K562 (cell line): ENCODE measurements around the gene IRAK3. TPM values are rescaled to one million over a fixed set of nuclear protein-coding genes. Genes with fewer than 3 reads are reported as not detected.

Source experiments
- ATAC-seq: fragments of 200-7000 bp; cut with Tn5 transposase; 3 replicates; pipeline ENCODE4 v1.9.1; 2020; ENCODE audit warnings: moderate library complexity
- BruUV-seq: library from RNA; stranded (reverse); fragments of 400-500 nt; replicated peaks from 2 replicates; lab custom pipeline; 2021; lab: Mats Ljungman, UMichigan
- CTCF ChIA-PET: fragments of 300-600 bp; formaldehyde crosslinking; extraction: SDS; loops from one replicate; lab custom pipeline; 2021; ENCODE audit warnings: low intra/inter-chr PET ratio; lab: Yijun Ruan, JAX
- POLR2A ChIA-PET: fragments of 300-600, 350-650 bp; sonication (Branson Sonifier 250); formaldehyde crosslinking; extraction: SDS; loops from one replicate; lab custom pipeline; 2021; ENCODE audit warnings: antibody characterized with exemption, inconsistent platforms; lab: Yijun Ruan, JAX
- DNase-seq, 4 experiments: peaks; one replicate each; pipeline versions ENCODE4 v3.0.0 to v3.0.0-alpha.2; 2011 to 2018; ENCODE audit warnings: low spot score in 3 of 4, mixed read lengths in 3 of 4; ENCODE audit errors: extremely low read depth in 1 of 4
- FAIRE-seq: peaks from 2 replicates; lab custom pipeline; 2011; peaks lifted over from hg19 to GRCh38; lab: Jason Lieb, UNC
- H2AFZ ChIP-seq: 2 replicates; pipeline ENCODE4 v1.6.0; 2011; ENCODE audit warnings: low read depth, low read length, control low read depth, inconsistent platforms
- H3K27ac ChIP-seq: fragments of 200-600 bp; 3 replicates; pipeline ENCODE4 v1.8.0; 2011; ENCODE audit warnings: low read depth, mild to moderate bottlenecking, control low read depth, inconsistent platforms, low read length, moderate library complexity, mixed read lengths; ENCODE audit errors: extremely low read depth
- H3K27me3 ChIP-seq, 2 experiments: fragments of 300-600 bp in 1 of 2; 2 replicates in 1 of 2; 3 replicates in 1 of 2; pipeline versions ENCODE4 v1.6.0 to v1.8.0; 2011; ENCODE audit warnings: inconsistent platforms in 2 of 2, low read length in 2 of 2, mild to moderate bottlenecking in 1 of 2, mixed read lengths in 1 of 2, moderate library complexity in 1 of 2; ENCODE audit not compliant: control insufficient read depth in 2 of 2, insufficient read depth in 2 of 2
- H3K36me3 ChIP-seq: fragments of 300-600 bp; 3 replicates; pipeline ENCODE4 v1.8.0; 2011; ENCODE audit warnings: mild to moderate bottlenecking, low read length, inconsistent platforms; ENCODE audit not compliant: control insufficient read depth, insufficient read depth
- H3K4me1 ChIP-seq, 2 experiments: fragments of 200-600 bp in 1 of 2; replicated peaks in 1 of 2; 2 replicates in 1 of 2; 3 replicates in 1 of 2; pipeline versions ENCODE4 v1.5.1 to v1.8.0; 2011; ENCODE audit warnings: inconsistent platforms in 2 of 2, low read length in 2 of 2, mild to moderate bottlenecking in 1 of 2, mixed read lengths in 1 of 2, moderate library complexity in 1 of 2; ENCODE audit not compliant: control insufficient read depth in 2 of 2, insufficient read depth in 2 of 2
- H3K4me2 ChIP-seq: 2 replicates; pipeline ENCODE4 v1.6.1; 2011; ENCODE audit warnings: low read length, control low read depth, inconsistent platforms, mixed read lengths; ENCODE audit not compliant: insufficient read depth
- H3K4me3 ChIP-seq: fragments of 200-600 bp; sonication (generic), shearing (Covaris generic); 2 replicates; pipeline ENCODE4 v1.5.1; 2016; ENCODE audit warnings: control low read depth, inconsistent platforms
- H3K79me2 ChIP-seq: fragments of 200-600 bp; 3 replicates; pipeline ENCODE4 v1.8.0; 2011; ENCODE audit warnings: low read length, inconsistent platforms; ENCODE audit not compliant: control insufficient read depth, insufficient read depth
- H3K9ac ChIP-seq, 2 experiments: 2 replicates each; pipeline versions ENCODE4 v1.6.0 to v1.6.1; 2011; ENCODE audit warnings: low read depth in 2 of 2, low read length in 2 of 2, control low read depth in 1 of 2, inconsistent platforms in 1 of 2, mild to moderate bottlenecking in 1 of 2, mixed read lengths in 1 of 2; ENCODE audit not compliant: insufficient read depth in 1 of 2
- H3K9me1 ChIP-seq: one replicate; pipeline ENCODE4 v1.6.0; 2011; ENCODE audit warnings: inconsistent platforms, mild to moderate bottlenecking, low read length, moderate library complexity; ENCODE audit not compliant: control insufficient read depth, insufficient read depth
- H3K9me3 ChIP-seq: replicated peaks from 2 replicates; pipeline ENCODE4 v1.5.1; 2011; ENCODE audit warnings: low read depth, low read length, inconsistent platforms; ENCODE audit not compliant: control insufficient read depth, insufficient read depth
- H4K20me1 ChIP-seq: replicated peaks from 2 replicates; pipeline ENCODE4 v1.6.1; 2011; ENCODE audit warnings: low read length, inconsistent platforms, mixed read lengths; ENCODE audit not compliant: control insufficient read depth, insufficient read depth
- CEBPG ChIP-seq, 3 experiments: fragments of 200-800 bp in 1 of 3; sonication (Bioruptor generic) in 1 of 3; sonication (generic) in 1 of 3; formaldehyde crosslinking in 1 of 3; IDR thresholded peaks in 2 of 3; conservative IDR thresholded peaks in 1 of 3; 2 replicates each; pipeline versions ENCODE4 v1.6.1 to v1.8.0; 2016 to 2022; ENCODE audit warnings: missing compliant biosample characterization in 2 of 3, missing genetic modification characterization in 2 of 3, mild to moderate bottlenecking in 1 of 3, missing genetic modification reagents in 1 of 3
- CHD4 ChIP-seq: fragments of 200-600 bp; sonication (generic); IDR thresholded peaks from 3 replicates; pipeline ENCODE4 v1.6.1; 2012; ENCODE audit warnings: low read depth, mild to moderate bottlenecking, mixed read lengths, low read length, inconsistent platforms; ENCODE audit not compliant: insufficient read depth, insufficient replicate concordance, poor library complexity, severe bottlenecking
- IRF1 ChIP-seq: sonication (generic); formaldehyde crosslinking; IDR thresholded peaks from 2 replicates; pipeline ENCODE4 v1.8.0; 2022; ENCODE audit warnings: missing genetic modification reagents, mild to moderate bottlenecking, borderline replicate concordance
- MCM3 ChIP-seq: fragments of 450-650 bp; IDR thresholded peaks from 2 replicates; pipeline ENCODE4 v1.6.1; 2016
- MLLT1 ChIP-seq, 2 experiments: fragments of 450-650 bp; IDR thresholded peaks; 2 replicates each; pipeline ENCODE4 v1.6.1; 2016
- MNT ChIP-seq, 2 experiments: fragments of 450-650 bp; conservative IDR thresholded peaks; 2 replicates each; pipeline ENCODE4 v1.6.1; 2017; ENCODE audit warnings: mild to moderate bottlenecking in 2 of 2, moderate library complexity in 2 of 2
- SREBF1 ChIP-seq: fragments of 150-350 bp; IDR thresholded peaks from 2 replicates; pipeline ENCODE4 v1.6.1; 2014; ENCODE audit warnings: antibody characterized with exemption, low read depth, low read length, borderline replicate concordance
- TFE3 ChIP-seq: fragments of 450-650 bp; formaldehyde crosslinking; IDR thresholded peaks from 2 replicates; pipeline ENCODE4 v1.4.0; 2020; ENCODE audit warnings: mild to moderate bottlenecking, mixed read lengths
- ZNF280A ChIP-seq: fragments of 450-650 bp; IDR thresholded peaks from 2 replicates; pipeline ENCODE4 v1.6.1; 2018; ENCODE audit warnings: mild to moderate bottlenecking, low read depth; ENCODE audit not compliant: partially characterized antibody
- ZNF740 ChIP-seq, 3 experiments: fragments of 200-800 bp in 1 of 3; sonication (Bioruptor generic) in 1 of 3; sonication (generic) in 1 of 3; formaldehyde crosslinking in 1 of 3; IDR thresholded peaks; 2 replicates each; pipeline versions ENCODE4 v1.6.1 to v1.8.0; 2016 to 2022; ENCODE audit warnings: mild to moderate bottlenecking in 2 of 3, missing compliant biosample characterization in 2 of 3, missing genetic modification characterization in 2 of 3, missing genetic modification reagents in 1 of 3
- ZSCAN32 ChIP-seq: fragments of 450-650 bp; formaldehyde crosslinking; IDR thresholded peaks from 2 replicates; pipeline ENCODE4 v1.4.0; 2020; ENCODE audit warnings: mild to moderate bottlenecking, moderate library complexity
- WGBS: fragments of 100-300 bp; shearing (Covaris generic); methylation state at CpG from one replicate; pipeline ENCODE4 v1.1.6; 2016; ENCODE audit warnings: low coverage, mixed read lengths; ENCODE audit not compliant: insufficient coverage; ENCODE audit errors: missing lambda C conversion rate; 5-methylcytosine and 5-hydroxymethylcytosine counted together
- in situ Hi-C: fragments of 300-500 bp; cut with MboI; formaldehyde crosslinking; loops from 4 replicates; pipeline ENCODE4 v1.15.0; 2018; ENCODE audit warnings: inconsistent platforms, mixed read lengths
- intact Hi-C: fragments of 100-400 bp; cut with micrococcal nuclease; formaldehyde crosslinking; loops from 2 replicates; pipeline ENCODE4 v1.14.2; 2022
- polyA plus RNA-seq, 8 experiments: library from polyadenylated mRNA; depleted of rRNA in 4 of 8; stranded (reverse) in 5 of 8; unstranded in 3 of 8; fragments of >200 nt; fragmentation: Nextera tagmentation in 2 of 8; fragmentation: Illumina TruSeq in 1 of 8; extraction: Ambion mirVana in 2 of 8; extraction: Trizol in 1 of 8; gene quantifications; 2 replicates each; pipeline versions ENCODE4 v1.2.1 to v1.2.3, GENCODE V29; 2011 to 2014; ENCODE audit warnings: inconsistent platforms in 1 of 8, missing spikeins in 1 of 8
- total RNA-seq, 7 experiments: library from RNA; depleted of rRNA in 6 of 7; stranded (reverse); fragments of >200 nt in 6 of 7; fragmentation: Illumina TruSeq in 2 of 7; extraction: Trizol in 2 of 7; gene quantifications; 2 replicates each; pipeline versions ENCODE4 v1.2.1 to v1.2.3, GENCODE V29; 2011 to 2021; ENCODE audit warnings: low replicate concordance in 1 of 7

The IRAK3 gene
- total and polyA plus RNA-seq, 9 of the 15 experiments (the other 6 are each of a cell fraction or from before 2014, with no cell fraction given): 0.06 to 0.09 (median 0.07) TPM; not detected in 6

DNA sequence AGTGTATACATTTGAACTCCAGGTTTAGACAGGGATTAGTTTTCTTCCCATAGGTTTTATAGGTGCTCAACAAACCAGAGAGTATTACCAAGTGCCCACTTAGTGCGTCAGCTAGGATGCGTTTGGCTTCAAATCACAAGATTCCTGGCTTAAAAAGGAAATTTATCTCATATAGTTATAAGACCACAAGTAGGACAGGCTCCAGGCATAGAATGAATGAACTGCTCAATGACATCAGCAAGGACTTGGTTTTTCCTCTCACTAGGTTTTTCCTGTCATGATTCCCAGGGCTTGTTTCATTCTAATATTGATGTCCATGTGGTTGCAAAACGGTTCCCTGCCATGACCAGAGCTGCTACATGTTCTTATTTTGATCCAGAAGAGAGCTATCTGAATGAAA lies 6.1 kb upstream of the IRAK3 start:
- no peak for DNase-seq
- no peaks in the 10 kb centered on the region for H3K9me3 ChIP-seq
- no peak overlapping the region for H3K27ac ChIP-seq
- no peak overlapping the region for H3K4me3 ChIP-seq
- H3K4me1 ChIP-seq: no peaks in the 10 kb centered on the region
- no peak for ATAC-seq
- peaks cover 3 to 5% of the 10 kb centered on the region in 2 experiments; a peak in 2 of 5 replicates for H3K27me3 ChIP-seq
- intact Hi-C loops (no loop called here), in situ Hi-C loops (no loop called here)
- ChIA-PET POLR2A (interaction anchor here (1.6 kb wide), 1 partner anchor 13 kb away, joined by 5 read pairs; the partner anchor contains the start of gene TMBIM4), CTCF (no interaction called here)
- no peak overlapping the region for H3K4me2 ChIP-seq
- H3K36me3 ChIP-seq: no peaks in the 10 kb centered on the region
- FAIRE-seq: no peak
- 6% methylated on average over 3 of the region's 3 CpGs for WGBS
- no TSS peak for BruUV-seq
- no peaks in the 10 kb centered on the region for H4K20me1 ChIP-seq
- H3K79me2 ChIP-seq: no peaks in the 10 kb centered on the region
- H3K9me1 ChIP-seq: no peaks in the 10 kb centered on the region
- H3K9ac ChIP-seq: no peak overlapping the region
- H2AFZ ChIP-seq: no peak overlapping the region
- TF ChIP-seq MNT (conservative IDR thresholded peaks at IDR 0.05): no peak
- no peak for TF ChIP-seq ZNF280A
- no peak for TF ChIP-seq MCM3
- TF ChIP-seq IRF1 (CRISPR knock-in tag): no peak
- TF ChIP-seq CEBPG (CRISPR knock-in tag; IDR thresholded peaks at IDR 0.05): no peak
- no peak for TF ChIP-seq CEBPG (tag; conservative IDR thresholded peaks at IDR 0.05 in 1 of 2, IDR thresholded peaks at IDR 0.05 in 1 of 2)
- TF ChIP-seq MLLT1 (IDR thresholded peaks at IDR 0.05): no peak
- no peak for TF ChIP-seq SREBF1
- no peak for TF ChIP-seq ZNF740 (CRISPR knock-in tag; IDR thresholded peaks at IDR 0.05)
- TF ChIP-seq ZNF740 (tag; IDR thresholded peaks at IDR 0.05): no peak
- no peak for TF ChIP-seq ZSCAN32 (CRISPR knock-in tag)
- TF ChIP-seq TFE3 (CRISPR knock-in tag): no peak
- TF ChIP-seq CHD4: no peak
